NCI-H2029 treated with DMSO at 0.1 percent for 48 hours (cell line): ENCODE data around the gene GDNF.

ENCODE experiments used
- DNase-seq: peaks from one replicate; lab custom pipeline; 2025; lab: John Stamatoyannopoulos, UW

GDNF gene

DNA sequence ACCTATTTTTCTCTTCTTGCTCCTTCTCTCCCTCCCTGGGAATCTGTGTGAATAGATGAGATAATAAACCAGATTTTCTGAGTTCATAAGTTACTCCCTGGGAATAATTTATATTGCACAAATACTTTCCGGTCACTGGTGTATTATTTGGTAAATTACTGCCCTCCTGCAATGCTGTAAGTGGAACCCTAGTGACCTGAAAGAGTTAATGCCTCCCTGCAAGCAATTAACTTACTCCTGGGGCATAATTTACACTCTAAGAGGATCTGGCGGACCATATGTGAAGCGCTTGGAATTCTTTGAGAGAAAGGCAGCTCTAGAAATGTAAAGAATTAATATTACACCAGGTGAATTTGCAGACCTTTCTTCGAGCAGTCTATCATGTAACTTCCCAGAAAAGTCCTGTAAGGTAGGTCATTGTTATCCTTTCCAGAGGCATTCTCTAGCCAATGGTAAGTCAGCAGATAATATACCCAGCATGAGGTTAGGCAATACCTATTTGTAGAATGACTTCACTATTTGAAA is 7.0 kb upstream of the GDNF start:
- DNase-seq = no peak

DNA sequence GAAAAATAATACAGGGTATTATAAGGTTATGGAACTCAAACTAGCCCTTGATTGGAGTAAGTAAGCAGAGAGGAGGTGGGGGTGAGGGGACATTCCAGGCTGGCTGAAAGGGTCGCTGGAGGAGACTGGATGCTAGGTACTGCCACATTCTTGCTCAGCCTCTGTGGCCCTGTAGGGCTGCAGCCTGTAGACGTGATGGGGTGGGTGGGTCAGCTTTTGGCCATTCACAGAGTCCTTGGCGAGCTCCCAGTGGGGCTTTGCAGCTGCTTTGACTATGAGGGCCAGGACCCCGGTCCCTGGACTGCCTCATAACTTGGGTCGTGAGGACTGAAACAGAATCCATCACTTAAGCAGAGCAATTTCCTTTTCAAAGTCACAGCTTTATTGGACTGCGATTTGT is 4.2 kb upstream of the GDNF start:
- no peak for DNase-seq

DNA sequence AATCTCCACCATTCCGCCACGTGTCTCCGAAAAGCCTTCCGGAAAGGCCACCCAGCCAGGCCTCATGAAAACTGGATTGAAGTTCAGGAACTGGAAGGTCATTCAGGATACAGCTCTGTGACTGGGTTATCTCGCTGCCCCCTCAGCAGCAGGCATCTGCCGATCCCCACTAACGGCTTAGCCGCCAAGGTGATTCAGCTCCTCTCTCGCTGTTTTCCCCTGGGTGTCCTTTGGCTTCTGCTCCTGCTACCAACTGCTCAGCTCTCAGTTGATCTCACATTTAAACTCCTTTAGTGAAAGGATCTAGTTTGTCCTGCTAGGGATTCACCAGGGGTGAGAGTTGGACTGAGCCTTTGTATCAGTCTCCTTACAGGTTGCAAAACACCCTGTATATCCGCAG is 2.2 kb upstream of the GDNF start:
- no peak for DNase-seq

DNA sequence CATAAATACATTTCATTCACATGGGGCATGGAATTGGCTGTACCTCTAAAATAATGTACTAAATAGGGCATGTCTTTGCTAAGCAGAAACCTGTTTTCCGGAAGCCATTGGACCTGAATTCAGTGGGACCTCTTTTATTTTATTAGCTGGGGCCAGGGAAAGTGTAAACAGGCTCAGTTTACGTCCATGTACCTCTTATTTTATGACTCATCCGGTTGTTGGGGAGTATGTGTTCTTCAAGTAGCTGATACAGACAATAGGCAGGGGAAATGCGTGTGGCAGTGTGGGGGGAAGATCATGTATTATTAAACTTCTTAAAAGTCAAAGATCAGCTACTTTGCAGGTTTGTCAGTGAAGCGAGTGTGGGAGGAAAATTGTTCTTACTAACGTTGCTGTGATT is 1.4 kb upstream of the GDNF start:
- no peak for DNase-seq

DNA sequence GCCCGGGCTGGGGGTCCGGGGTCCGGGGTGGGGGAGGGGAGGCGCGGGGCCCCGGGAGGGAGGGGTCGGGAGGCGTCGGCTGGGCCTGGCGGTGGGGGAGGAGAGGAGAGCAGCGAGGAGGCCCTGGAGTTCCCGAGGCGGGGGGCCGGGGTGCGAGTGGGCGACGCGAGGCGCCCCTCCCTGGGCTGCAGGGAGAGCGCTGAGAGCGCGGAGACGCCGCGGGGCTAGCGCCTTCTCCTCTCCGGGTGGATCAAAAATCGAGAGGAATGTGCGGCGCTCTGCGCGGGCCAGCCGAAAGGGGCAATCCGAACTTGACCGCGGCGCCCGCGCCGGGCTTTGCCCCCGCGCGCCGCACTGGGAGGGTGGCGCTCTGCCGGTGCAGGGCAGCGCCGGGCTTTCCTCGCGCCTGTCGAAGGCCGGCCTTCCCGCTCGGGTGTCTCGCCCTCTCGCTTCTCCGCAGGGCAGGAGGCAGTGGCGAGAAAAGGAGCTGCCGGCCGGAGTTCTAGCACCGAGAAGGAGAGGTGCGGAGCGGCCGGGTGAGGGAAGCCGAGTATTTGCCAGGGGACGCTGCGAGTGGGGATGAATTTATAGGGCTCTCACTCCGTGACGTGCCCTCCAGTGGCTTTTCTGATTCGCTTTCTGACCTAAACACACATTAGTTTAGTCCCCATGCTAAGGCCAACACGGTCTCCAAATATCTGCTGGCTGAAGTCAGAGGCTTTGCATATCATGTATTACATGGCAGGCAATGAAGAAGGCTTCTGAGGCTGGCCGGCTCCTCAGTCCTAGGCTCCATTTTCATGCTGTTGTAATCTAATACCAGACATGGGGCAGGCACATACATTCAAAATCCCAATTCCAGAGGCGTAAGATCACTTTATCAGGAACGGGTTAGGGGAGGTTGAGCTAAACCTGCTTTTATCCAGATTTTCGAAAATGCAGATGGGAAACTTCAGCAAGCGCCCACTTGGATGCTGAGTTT is 503 bp upstream of the GDNF start:
- no peak for DNase-seq

DNA sequence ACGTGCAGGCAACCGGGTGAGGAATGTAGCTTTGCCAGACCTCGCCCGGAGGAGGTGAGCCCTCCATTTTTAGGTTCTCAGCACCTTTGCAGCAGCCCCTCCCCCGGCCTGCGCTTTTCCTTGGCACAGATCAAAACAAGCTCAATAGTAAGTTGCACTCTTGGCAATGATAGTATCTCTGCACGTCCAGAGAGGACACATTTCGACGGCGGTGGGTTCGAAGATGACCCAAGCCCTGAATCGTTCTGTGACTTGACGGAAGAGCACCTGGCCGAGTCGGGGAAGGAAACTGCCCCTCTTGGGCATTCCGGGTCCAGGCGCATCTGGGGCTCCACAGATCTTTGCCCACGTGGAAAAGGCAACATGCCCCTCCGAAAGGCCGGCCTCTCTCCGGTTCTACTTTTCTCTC is 904 bp downstream of the GDNF start:
- no peak for DNase-seq

DNA sequence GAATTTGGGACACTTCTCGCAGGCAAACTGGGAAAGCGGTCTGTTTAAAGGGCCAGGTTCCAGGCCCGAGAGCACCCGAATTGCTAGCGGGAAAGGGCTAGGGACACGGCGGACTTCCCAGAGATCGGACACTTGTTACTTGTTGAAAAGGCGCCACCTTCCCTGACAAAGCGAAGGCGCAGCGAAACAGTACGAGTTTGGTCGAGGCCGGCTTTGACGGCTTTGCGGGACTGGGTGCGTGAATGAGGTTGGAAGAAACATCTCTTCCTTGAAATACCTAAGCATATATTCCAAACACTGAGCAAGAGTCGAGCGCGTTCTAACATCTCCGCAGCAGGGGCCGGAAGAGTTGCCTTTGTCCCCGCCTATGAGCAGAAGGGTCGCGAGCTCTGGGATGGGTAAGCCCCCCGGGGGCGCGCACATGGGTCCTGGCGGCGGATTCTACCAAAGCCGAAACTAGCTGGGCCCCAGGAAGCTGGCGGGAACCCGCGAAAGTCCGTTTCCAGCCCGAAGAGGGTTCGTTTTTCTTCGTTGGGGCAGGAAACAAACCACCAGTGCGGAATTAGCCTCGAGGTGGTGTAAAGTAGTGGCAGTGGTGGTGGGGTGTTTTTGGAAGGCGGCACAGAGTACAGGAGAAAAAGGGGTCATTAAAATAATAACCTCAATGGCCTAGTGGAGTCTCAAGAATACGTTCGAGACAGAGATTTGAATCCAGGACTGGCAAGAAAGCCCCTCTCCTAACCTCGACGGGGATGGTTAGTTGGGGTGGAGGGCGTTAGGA is 1.5 kb downstream of the GDNF start:
- no peak for DNase-seq

DNA sequence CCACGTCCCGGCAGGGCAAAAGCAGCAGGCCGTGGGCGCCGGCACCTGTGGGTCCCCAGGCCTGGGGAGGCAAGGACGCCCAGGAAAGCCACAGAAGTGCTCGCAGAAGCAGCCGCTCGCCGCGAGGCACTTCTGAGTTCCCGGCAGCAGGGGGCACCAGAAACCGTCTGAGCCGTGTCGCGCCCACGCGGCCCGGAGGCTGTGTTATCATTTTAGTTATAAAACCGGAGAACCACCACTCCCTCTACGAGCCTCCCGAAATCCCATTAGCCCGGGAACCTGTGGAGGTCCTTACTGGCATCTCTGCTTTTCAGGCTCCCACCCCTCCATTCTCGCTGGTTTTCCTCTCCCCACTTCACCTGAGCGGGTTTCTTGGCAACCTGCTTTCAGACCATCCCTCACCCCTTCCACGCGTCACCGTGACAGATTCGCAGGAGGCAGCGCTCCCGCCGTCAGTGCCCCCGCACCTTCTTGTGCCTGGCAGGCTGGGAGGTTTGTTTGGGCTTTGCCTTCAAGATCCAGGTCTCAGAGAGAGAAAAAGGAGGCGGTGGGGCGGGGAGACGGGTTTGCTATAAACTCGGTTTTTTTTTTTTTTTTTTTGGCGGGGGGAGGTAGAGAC is 2.3 kb downstream of the GDNF start:
- DNase-seq = no peak

DNA sequence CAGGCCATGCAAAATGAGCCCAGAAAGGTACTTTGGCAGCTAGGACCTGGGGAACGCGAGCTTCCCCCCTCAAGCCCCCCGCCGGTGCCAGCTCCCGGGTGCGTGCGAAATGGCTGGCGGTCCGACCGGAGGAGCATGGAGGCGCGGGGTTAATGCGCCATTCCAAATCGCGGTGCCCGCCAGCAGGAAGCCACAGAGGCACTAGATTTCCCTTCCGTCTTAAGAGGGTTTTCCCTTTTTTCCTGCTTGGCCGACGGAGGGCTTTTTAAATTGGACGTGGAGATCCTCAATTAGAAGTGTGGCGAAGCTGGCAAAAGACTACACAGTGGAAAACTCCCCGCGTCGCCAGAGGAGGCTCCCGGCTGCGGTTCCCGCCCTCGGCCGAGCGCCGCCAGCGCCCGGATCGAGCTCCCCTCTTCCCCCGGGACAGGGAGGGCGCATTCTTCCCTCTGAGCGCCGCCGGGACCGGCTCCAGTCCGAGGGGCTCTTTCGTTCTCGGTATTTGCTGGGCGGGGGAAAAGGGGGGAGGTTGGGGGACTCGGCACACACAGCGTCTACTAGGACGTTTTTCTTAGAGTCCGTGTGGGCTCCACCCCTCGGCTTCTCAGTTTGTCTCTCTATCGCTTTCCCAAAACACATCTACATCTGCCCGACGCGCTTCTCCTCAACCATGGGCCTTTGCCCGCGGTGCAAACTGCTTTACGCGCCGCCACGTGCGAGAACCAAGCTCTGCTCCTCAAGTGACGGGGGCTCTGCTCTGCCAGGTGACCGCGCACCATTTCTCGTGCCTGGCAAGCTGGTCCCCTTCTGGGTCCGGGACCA is 3.0 kb downstream of the GDNF start:
- DNase-seq = no peak

DNA sequence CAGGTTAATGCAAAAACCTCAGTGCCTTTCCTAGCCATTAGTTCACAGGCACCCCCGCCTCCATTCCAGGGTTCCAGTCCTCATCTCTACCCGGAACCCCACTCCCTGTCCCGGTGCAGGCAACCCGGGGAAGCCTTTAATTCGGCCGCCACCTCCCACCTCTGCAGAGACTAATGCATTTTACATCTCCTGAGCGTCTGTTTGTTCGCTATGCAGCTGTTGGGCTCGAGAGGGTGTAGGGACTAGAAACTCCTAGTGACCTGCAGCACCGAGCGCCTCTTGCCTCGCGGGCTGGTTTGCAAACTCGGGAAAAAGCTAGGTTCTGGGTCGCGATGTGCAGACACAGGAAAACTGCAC is 3.6 kb downstream of the GDNF start:
- no peak for DNase-seq

DNA sequence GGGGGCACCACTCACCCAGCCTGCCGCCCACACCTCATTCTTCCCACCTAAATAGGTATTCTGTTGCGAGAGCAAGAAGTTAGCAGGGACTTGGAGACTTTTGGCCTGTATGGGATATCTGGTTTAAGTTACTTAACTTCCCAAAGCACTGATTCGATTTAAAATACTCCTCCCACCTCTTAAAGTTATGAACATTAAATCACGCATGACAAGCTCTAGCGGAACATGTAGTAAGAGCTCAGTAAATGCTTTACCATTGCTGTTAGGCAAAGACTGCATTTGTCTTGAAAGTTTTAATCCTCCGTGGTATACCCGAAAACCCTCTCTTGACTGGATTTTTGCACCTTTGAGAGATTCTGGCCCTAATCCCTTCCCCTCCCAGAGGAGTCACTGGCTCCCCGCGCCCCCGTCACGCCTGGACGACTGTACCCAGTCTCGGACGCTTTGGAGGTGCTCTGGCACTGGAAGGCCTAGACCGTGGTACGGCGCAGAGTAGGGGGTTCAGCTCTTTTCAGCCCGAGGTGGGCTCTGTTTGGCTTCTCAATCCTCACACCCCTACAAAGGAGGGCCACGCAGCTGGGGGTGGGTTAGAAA is 4.4 kb downstream of the GDNF start:
- no peak for DNase-seq

DNA sequence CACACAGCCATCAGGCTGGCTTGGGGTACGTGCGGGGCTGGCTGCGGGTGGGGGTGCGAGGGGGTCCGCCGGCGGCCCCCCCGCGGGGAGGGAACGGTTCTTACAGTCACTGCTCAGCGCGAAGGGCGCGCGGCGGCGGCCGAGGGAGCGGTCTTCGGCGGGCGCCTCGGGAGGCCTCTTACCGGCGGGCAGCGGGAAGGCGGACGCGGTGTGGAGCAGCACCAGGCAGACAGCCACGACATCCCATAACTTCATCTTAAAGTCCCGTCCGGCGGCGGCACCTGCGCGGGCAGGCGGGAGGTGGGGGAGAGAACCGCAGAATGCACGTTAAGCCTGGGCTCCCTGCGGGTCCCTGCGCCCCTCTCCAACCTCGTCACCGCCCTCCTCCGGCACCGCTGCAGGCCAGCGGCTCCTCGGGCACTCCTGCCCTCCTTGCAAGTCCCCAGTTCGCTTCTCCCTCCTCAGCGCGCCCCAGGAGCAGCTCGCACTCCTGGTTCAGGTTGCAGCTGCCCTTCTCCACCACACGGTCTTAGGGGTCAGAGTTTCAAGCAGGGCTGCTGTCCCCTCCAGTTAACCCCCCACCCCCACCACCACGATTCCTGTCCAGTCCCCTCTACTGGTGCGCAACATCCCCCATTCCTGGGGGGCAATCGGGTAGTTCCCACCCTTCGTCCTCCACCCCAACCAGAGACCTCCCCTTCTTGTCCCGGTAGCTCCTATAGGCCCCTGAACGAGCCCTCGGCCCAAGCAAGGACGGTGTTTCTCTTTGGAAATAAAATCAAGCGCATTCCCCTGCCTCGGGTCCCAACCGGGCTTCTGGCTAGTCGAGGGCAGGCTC is 5.1 kb downstream of the GDNF start:
- DNase-seq = no peak

DNA sequence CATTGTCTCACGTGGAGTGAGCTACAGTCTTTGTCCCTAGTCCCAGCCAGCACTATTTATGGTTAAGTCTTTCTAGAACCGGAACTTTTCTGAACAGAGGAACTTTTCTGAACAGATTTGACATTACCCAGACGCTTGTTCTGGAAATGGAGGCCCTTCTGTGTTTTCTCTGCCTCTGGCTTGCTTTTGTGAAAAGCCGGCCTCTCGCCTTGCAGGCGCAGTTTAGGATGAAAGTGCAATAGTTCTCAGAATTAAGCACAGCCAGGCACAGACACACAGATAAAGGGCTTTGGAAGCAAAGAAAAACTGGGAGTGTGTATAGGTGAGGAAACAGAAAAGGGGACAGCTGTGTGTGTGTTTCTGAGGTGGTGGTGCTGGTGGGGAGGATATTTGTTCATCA is 5.9 kb downstream of the GDNF start:
- DNase-seq = no peak

DNA sequence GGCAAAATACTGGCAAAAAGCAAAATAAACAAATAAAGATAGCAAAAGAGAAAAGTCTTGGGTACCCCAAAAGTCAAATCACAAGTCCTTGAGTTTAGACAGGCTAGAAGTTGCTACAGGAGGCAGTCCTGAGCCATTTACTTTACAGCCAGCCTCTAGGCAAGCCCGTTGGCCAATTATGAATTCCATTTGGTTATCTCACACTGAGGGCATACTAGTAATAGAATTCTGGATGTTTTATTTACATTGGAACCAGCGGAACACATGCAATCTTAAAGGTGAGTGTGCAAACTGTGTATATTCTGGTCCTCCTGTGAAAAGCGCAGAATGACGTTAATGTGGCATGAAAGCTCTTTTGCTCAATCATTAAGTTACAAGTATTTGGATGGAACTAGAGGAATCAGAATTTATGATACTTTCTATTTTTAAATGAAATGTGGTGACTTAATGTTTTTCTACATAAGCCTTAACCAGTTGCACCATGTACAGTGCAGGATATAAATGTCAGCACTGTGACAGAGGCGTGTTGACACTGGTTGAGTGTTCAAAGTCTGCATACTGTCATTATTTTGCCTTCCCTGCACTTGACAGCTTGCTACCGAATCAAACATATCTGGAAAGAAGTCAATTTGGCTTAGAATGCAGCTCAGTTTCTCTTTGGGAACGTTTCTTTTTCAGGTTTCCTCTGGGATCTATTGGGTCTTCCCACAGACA is 7.9 kb downstream of the GDNF start:
- DNase-seq = no peak

DNA sequence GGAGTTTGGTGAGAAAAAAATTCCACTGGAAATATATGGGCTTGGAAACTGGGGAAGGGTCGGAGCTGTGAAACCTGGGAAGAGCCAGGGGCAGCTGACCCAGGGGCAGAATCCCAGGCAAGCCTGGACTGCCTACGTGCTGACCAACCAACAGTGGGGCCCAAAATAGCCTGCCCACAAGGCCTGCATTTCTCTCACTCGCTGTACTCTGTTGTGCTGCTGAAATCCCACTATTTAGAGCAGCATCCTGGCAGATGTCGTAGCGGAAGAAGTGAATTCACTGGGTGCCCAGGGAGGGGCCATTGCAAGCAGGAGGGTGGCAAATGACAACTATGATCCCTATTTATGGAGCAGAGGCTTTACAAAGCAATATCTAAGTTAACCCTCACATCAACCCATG is 9.5 kb downstream of the GDNF start:
- no peak for DNase-seq

DNA sequence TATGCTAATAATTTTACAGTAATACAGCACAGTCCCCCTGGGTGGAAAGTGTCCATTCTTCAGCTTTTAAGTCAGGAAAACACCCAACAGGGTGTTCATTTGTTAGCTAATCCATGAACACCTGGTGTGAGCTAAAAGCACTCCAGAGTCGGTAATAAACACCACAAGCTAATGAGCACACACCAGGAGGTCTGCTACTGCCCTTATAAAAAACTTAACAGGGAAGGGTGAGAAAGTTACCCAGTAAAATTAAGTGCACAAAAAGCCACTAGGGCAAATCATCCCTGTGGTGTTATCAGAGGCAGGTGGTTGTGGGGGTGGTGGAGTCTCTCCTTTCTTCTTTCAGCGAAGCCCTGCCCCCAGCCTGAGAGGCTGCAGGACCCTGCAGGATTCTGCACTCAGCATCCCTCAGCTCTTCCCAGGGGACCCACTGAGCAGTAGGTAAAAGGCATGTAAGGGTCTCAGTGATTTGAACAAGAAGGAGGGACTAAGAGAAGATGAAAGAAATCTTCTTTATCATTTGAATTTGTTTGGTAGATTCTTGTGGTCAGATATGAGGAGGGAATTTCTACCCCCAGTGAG is 14.4 kb downstream of the GDNF start:
- DNase-seq = no peak

DNA sequence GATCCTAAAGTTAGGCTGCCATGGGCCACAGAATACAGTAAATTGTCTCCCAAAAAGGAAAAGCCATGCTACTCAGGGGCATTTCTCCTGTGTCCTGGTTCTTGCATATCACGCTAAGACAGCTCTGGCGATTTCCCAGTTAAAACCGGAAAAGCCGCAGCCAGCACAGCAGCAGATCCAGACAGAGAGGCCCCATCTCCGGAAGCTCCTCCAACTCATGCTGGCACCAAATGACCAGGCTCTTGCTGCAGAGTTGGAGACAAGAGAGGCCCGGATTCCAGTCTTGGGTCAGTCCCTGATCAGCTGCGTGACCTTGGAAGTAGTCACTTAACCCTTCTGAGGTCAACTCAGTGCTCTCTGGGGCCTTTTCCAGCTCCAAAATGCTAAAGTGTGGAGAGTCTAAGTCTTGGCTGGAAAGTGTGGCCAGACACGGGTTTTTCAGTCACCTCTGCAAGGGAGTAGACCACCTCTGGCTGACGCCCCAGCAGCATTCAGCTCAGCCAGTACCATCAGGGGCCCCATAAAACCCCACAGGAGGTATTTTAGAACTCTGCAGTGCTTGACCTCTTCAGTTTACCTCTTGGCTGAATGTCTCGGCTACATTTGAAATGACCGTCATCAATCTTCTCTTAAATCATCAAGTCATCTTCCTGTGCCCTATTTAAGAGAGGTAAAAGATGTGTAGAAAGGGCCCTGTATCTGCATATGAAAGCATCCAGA is 16.2 kb downstream of the GDNF start:
- no peak for DNase-seq

DNA sequence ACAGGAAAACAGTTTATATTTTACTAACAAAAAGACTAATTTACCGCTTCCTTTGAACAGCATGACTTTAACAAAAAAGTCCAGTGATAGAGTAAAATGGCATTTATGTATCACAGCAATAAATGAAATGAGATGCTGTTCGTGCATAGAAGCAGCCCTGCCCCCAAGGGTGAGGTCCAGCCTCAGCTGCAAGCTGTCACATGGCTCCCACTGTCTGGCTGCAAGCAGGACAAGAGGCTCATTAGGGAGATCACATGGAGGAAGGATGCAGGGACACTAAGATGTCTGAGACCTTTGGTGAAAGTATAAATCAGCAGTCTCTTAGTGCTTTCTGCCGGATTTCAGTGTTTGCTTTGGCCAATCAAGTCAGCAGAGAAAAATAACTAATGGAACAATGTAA is 23.0 kb downstream of the GDNF start:
- no peak for DNase-seq

DNA sequence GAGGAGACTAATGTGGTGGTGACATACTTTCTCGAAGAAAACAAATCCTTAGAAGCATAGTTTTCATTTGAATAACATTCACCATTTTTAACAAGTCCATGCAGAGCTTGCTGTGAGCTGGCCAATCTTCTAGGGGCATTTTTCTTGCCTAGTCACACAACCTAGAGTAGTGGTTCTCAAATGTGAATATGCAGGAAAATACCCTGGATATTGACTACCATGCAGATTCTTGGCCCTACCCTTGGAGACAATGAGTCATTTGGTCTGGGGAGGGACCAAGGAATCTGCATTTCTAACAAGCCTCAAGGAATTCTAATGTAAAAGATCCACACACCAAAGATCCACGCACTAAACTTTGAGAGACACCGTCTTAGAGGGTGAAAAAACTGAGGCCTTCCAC is 23.5 kb downstream of the GDNF start:
- DNase-seq = no peak
